HG02870 (cell line): ENCODE data around the gene TBRG4.

ENCODE experiments used
- ATAC-seq: cut with Tn5 transposase; IDR thresholded peaks from one replicate; pipeline ENCODE4 v1.9.1; 2021; ENCODE audit warnings: mild to moderate bottlenecking, moderate library complexity; ENCODE audit not compliant: unreplicated experiment

The TBRG4 gene

GRCh38 chr7:45060295-45060694, 51.2 kb downstream of the TBRG4 start:
- no peak for ATAC-seq

GRCh38 chr7:45057878-45058277, 53.6 kb downstream of the TBRG4 start:
- no peak for ATAC-seq

- ATAC-seq: no peak
Measured at GRCh38 chr7:45055594-45056219, 55.8 kb downstream of the TBRG4 start.

- ATAC-seq: no peak
Measured at GRCh38 chr7:45055016-45055415, 56.5 kb downstream of the TBRG4 start.

GRCh38 chr7:45054442-45054841, 57.1 kb downstream of the TBRG4 start:
- ATAC-seq: no peak

GRCh38 chr7:45053941-45054340, 57.6 kb downstream of the TBRG4 start:
- ATAC-seq: no peak

- ATAC-seq: no peak
Measured at GRCh38 chr7:45053401-45053800, 58.1 kb downstream of the TBRG4 start.

- no peak for ATAC-seq
Measured at GRCh38 chr7:45052011-45052410, 59.5 kb downstream of the TBRG4 start.

- no peak for ATAC-seq
Measured at GRCh38 chr7:45050198-45050597, 61.3 kb downstream of the TBRG4 start.
